Tibial artery (tissue), 4 donors: ENCODE results near the gene NPNT.
"Not testable (repeated sequence)": the region's sequence is repeated elsewhere in the genome, so short reads cannot be mapped to it uniquely, and the experiment has no call there.

Experiments
- DNase-seq, 2 donors: peaks; one replicate each; pipeline ENCODE4 v3.0.0-alpha.2; 2019
- H3K27ac ChIP-seq, 2 donors: fragments of 200-600 bp; sonication (generic) in 1 of 2; 1 replicate in 1 of 2; 2 replicates in 1 of 2; pipeline ENCODE4 v1.5.1; 2018 to 2019; ENCODE audit warnings: mild to moderate bottlenecking in 1 of 2
- H3K27me3 ChIP-seq, 2 donors: fragments of 200-600 bp; sonication (generic) in 1 of 2; one replicate each; pipeline versions ENCODE4 v1.5.1 to v1.6.0; 2016 to 2019
- H3K36me3 ChIP-seq, 3 donors: fragments of 200-600 bp; sonication (generic) in 2 of 3; one replicate each; pipeline ENCODE4 v1.5.1; 2016 to 2019; ENCODE audit warnings: mild to moderate bottlenecking in 2 of 3
- H3K4me1 ChIP-seq, 4 donors: fragments of 200-600 bp; sonication (generic) in 2 of 4; 1 replicate in 3 of 4; 2 replicates in 1 of 4; pipeline ENCODE4 v1.5.1; 2016 to 2019
- H3K4me3 ChIP-seq, 2 donors: fragments of 200-600 bp; sonication (generic) in 1 of 2; 1 replicate in 1 of 2; 2 replicates in 1 of 2; pipeline ENCODE4 v1.5.1; 2018 to 2019; ENCODE audit warnings: mild to moderate bottlenecking in 2 of 2
- H3K9me3 ChIP-seq, 3 donors: fragments of 200-600 bp; sonication (generic) in 1 of 3; one replicate each; pipeline ENCODE4 v1.5.1; 2016 to 2019
- CTCF ChIP-seq, 2 experiments: fragments of 200-600 bp in 1 of 2; fragments of 450-650 bp in 1 of 2; IDR thresholded peaks; one replicate each; pipeline ENCODE4 v1.5.1; 2017 to 2019; ENCODE audit warnings: antibody characterized with exemption in 2 of 2, mild to moderate bottlenecking in 1 of 2, moderate library complexity in 1 of 2
- intact Hi-C: fragments of 100-400 bp; cut with DNase I; formaldehyde crosslinking; loops from one replicate; pipeline ENCODE4 v1.15.0; 2023; ENCODE audit warnings: low total_unique reads

Gene NPNT

GRCh38 chr4:105894660-105895582 is at the start of gene NPNT:
NPNT (plus strand) TSS chr4:105895471; CDS start chr4:105895653, 182 bp downstream.
- Histone ChIP-seq H3K9me3 (no peaks in the 10 kb centered on the region), H3K4me1 (peaks cover 0 to 43% (median 12%) of the 10 kb centered on the region in 4 donors), H3K36me3 (no peaks in the 10 kb centered on the region), H3K27me3 (no peaks in the 10 kb centered on the region), H3K27ac (peak within 1 kb of the TSS; percentile 92 to 97), H3K4me3 (peak within 1 kb of the TSS; percentile 89 to 93)
- intact Hi-C loops: no loop called here
- DNase-seq: peak in 1 of 2 donors; percentile 70
- TF ChIP-seq CTCF (IDR thresholded peaks at IDR 0.05): no peak

GRCh38 chr4:105845559-105845958 is 49.7 kb upstream of the NPNT start:
- no peak overlapping the region for H3K4me3 ChIP-seq
- H3K4me1 ChIP-seq: peaks cover 0 to 33% (median 0%) of the 10 kb centered on the region in 4 donors
- intact Hi-C loops: no loop called here
- H3K27ac ChIP-seq: peak overlapping the region in 1 of 2 donors; percentile 4
- no peaks in the 10 kb centered on the region for H3K36me3 ChIP-seq
- no peaks in the 10 kb centered on the region for H3K27me3 ChIP-seq
- H3K9me3 ChIP-seq: no peaks in the 10 kb centered on the region
- DNase-seq: no peak
- no peak for TF ChIP-seq CTCF (IDR thresholded peaks at IDR 0.05)

- intact Hi-C loops, H3K27ac ChIP-seq, DNase-seq: not testable (repeated sequence)
Observed at GRCh38 chr4:105848359-105848758, 46.9 kb upstream of the NPNT start.

GRCh38 chr4:105851196-105851595 is 44.1 kb upstream of the NPNT start:
- intact Hi-C loops: no loop called here
- no peak for DNase-seq
- Histone ChIP-seq H3K9me3 (peaks cover 0 to 7% (median 0%) of the 10 kb centered on the region in 3 donors), H3K4me3 (no peak overlapping the region), H3K27ac (no peak overlapping the region), H3K27me3 (no peaks in the 10 kb centered on the region), H3K4me1 (no peaks in the 10 kb centered on the region), H3K36me3 (peaks cover 0 to 2% (median 0%) of the 10 kb centered on the region in 3 donors)
- TF ChIP-seq CTCF (IDR thresholded peaks at IDR 0.05): no peak

More at GRCh38 chr4:105848359-105848758, 46.9 kb upstream of the NPNT start:
- peaks cover 0 to 18% (median 0%) of the 10 kb centered on the region in 4 donors for H3K4me1 ChIP-seq
- not testable (repeated sequence) for H3K36me3 ChIP-seq, H3K4me3 ChIP-seq, H3K27me3 ChIP-seq, H3K9me3 ChIP-seq

- H3K4me1 ChIP-seq, DNase-seq, H3K9me3 ChIP-seq, H3K4me3 ChIP-seq, H3K27ac ChIP-seq, H3K36me3 ChIP-seq, H3K27me3 ChIP-seq, intact Hi-C loops: not testable (repeated sequence)
Observed at GRCh38 chr4:105852230-105852629, 43.0 kb upstream of the NPNT start.

- no peak for TF ChIP-seq CTCF (IDR thresholded peaks at IDR 0.05)
- DNase-seq: no peak
- peaks cover 0 to 7% (median 0%) of the 10 kb centered on the region in 3 donors for H3K9me3 ChIP-seq
Observed at GRCh38 chr4:105858466-105859040, 36.7 kb upstream of the NPNT start.

More at GRCh38 chr4:105858466-105859040, 36.7 kb upstream of the NPNT start:
- Histone ChIP-seq H3K4me3 (no peak overlapping the region), H3K27ac (no peak overlapping the region), H3K4me1 (peaks cover 0 to 19% (median 0%) of the 10 kb centered on the region in 4 donors), H3K36me3 (peaks cover 0 to 5% (median 0%) of the 10 kb centered on the region in 3 donors), H3K27me3 (no peaks in the 10 kb centered on the region)
- intact Hi-C loops: no loop called here
